SK-N-SH treated with all-trans-retinoic acid at 6 μM for 48 hours (cell line): Measurements from ENCODE around the gene GTPBP1.

Experiments used
- ARNTL ChIP-seq: fragments of 450-650 bp; formaldehyde crosslinking; IDR thresholded peaks from 2 replicates; pipeline ENCODE4 v1.5.0; 2020; ENCODE audit warnings: low read depth, mild to moderate bottlenecking, moderate library complexity, borderline replicate concordance
- CSDC2 ChIP-seq: fragments of 250-450 bp; sonication (Bioruptor Pico); IDR thresholded peaks from 2 replicates; pipeline ENCODE4 v1.5.0; 2020; ENCODE audit warnings: mild to moderate bottlenecking, moderate library complexity
- GLIS3 ChIP-seq: fragments of 250-450 bp; sonication (Bioruptor Pico); IDR thresholded peaks from 2 replicates; pipeline ENCODE4 v1.5.0; 2020; ENCODE audit warnings: mild to moderate bottlenecking, moderate library complexity
- RARB ChIP-seq: fragments of 250-450 bp; sonication (Bioruptor Pico); IDR thresholded peaks from 2 replicates; pipeline ENCODE4 v1.8.0; 2021; ENCODE audit warnings: mild to moderate bottlenecking, moderate library complexity
- SNAI2 ChIP-seq: fragments of 250-450 bp; sonication (Bioruptor Pico); IDR thresholded peaks from 2 replicates; pipeline ENCODE4 v1.5.0; 2020; ENCODE audit warnings: mild to moderate bottlenecking, moderate library complexity
- TOX ChIP-seq: fragments of 250-450 bp; sonication (Bioruptor Pico); IDR thresholded peaks from 2 replicates; pipeline ENCODE4 v1.8.0; 2021; ENCODE audit warnings: mild to moderate bottlenecking, moderate library complexity, borderline replicate concordance
- ZFP3 ChIP-seq: fragments of 250-450 bp; sonication (Bioruptor Pico); IDR thresholded peaks from 2 replicates; pipeline ENCODE4 v1.5.0; 2020; ENCODE audit warnings: mild to moderate bottlenecking, moderate library complexity
- ZNF565 ChIP-seq: fragments of 450-650 bp; formaldehyde crosslinking; conservative IDR thresholded peaks from 2 replicates; pipeline ENCODE4 v1.5.0; 2020; ENCODE audit warnings: low read depth, mild to moderate bottlenecking, moderate library complexity
- ZNF70 ChIP-seq: fragments of 450-650 bp; formaldehyde crosslinking; IDR thresholded peaks from 2 replicates; pipeline ENCODE4 v1.5.0; 2020; ENCODE audit warnings: mild to moderate bottlenecking, moderate library complexity
- TF ChIP-seq, protein P1 (sequence below): fragments of 250-450 bp; sonication (Bioruptor Pico); IDR thresholded peaks from 2 replicates; pipeline ENCODE4 v1.8.0; 2020; ENCODE audit warnings: mild to moderate bottlenecking, moderate library complexity, borderline replicate concordance
- TF ChIP-seq, protein P2 (sequence below): fragments of 250-450 bp; sonication (Bioruptor Pico); IDR thresholded peaks from 2 replicates; pipeline ENCODE4 v1.5.1; 2021; ENCODE audit warnings: mild to moderate bottlenecking, moderate library complexity
- TF ChIP-seq, protein P3 (sequence below): fragments of 250-450 bp; sonication (Bioruptor Pico); IDR thresholded peaks from 2 replicates; pipeline ENCODE4 v1.5.1; 2020; ENCODE audit warnings: low read depth, mild to moderate bottlenecking, moderate library complexity

DNA sequence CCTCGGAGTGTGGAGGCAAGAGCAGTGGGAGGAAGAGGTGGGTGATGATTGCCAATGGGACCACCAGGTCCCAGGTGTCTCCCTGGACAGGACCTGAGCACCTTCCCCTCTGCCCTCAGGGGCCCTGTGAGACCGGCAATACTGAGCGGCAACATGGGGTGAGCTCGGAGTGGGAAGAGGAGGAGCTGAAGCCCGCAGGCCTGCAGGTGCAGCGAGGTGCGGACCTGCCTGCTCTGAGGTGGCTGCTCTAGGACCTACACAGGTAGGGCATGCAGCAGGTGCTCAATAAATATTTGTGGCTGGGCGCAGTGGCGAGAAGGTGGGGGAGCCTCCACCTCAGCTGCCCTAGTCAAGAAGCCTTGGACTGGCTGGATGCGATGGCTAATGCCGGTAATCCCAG is 62.3 kb downstream of the GTPBP1 start:
- TF ChIP-seq CSDC2 (CRISPR knock-in tag): no peak
- TF ChIP-seq, protein P1, sequence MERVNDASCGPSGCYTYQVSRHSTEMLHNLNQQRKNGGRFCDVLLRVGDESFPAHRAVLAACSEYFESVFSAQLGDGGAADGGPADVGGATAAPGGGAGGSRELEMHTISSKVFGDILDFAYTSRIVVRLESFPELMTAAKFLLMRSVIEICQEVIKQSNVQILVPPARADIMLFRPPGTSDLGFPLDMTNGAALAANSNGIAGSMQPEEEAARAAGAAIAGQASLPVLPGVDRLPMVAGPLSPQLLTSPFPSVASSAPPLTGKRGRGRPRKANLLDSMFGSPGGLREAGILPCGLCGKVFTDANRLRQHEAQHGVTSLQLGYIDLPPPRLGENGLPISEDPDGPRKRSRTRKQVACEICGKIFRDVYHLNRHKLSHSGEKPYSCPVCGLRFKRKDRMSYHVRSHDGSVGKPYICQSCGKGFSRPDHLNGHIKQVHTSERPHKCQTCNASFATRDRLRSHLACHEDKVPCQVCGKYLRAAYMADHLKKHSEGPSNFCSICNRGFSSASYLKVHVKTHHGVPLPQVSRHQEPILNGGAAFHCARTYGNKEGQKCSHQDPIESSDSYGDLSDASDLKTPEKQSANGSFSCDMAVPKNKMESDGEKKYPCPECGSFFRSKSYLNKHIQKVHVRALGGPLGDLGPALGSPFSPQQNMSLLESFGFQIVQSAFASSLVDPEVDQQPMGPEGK (CRISPR knock-in tag): no peak
- no peak for TF ChIP-seq TOX (CRISPR knock-in tag)
- TF ChIP-seq SNAI2: no peak
- TF ChIP-seq, protein P2, sequence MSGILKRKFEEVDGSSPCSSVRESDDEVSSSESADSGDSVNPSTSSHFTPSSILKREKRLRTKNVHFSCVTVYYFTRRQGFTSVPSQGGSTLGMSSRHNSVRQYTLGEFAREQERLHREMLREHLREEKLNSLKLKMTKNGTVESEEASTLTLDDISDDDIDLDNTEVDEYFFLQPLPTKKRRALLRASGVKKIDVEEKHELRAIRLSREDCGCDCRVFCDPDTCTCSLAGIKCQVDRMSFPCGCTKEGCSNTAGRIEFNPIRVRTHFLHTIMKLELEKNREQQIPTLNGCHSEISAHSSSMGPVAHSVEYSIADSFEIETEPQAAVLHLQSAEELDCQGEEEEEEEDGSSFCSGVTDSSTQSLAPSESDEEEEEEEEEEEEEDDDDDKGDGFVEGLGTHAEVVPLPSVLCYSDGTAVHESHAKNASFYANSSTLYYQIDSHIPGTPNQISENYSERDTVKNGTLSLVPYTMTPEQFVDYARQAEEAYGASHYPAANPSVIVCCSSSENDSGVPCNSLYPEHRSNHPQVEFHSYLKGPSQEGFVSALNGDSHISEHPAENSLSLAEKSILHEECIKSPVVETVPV: no peak
- no peak for TF ChIP-seq ZNF565
- no peak for TF ChIP-seq RARB
- TF ChIP-seq ARNTL: no peak
- TF ChIP-seq ZFP3 (CRISPR knock-in tag): no peak
- TF ChIP-seq, protein P3, sequence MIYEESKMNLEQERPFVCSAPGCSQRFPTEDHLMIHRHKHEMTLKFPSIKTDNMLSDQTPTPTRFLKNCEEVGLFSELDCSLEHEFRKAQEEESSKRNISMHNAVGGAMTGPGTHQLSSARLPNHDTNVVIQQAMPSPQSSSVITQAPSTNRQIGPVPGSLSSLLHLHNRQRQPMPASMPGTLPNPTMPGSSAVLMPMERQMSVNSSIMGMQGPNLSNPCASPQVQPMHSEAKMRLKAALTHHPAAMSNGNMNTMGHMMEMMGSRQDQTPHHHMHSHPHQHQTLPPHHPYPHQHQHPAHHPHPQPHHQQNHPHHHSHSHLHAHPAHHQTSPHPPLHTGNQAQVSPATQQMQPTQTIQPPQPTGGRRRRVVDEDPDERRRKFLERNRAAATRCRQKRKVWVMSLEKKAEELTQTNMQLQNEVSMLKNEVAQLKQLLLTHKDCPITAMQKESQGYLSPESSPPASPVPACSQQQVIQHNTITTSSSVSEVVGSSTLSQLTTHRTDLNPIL (CRISPR knock-in tag): no peak
- TF ChIP-seq ZNF70 (CRISPR knock-in tag): no peak
- TF ChIP-seq GLIS3 (CRISPR knock-in tag): no peak
